Measurements from ENCODE around the gene UQCR10. TPM values are rescaled to one million over a fixed set of nuclear protein-coding genes. Genes with fewer than 3 reads are reported as not detected.

Gene UQCR10
- total and polyA plus RNA-seq, 2 donors from 2014 or later, result 78.7 to 479 TPM

DNA sequence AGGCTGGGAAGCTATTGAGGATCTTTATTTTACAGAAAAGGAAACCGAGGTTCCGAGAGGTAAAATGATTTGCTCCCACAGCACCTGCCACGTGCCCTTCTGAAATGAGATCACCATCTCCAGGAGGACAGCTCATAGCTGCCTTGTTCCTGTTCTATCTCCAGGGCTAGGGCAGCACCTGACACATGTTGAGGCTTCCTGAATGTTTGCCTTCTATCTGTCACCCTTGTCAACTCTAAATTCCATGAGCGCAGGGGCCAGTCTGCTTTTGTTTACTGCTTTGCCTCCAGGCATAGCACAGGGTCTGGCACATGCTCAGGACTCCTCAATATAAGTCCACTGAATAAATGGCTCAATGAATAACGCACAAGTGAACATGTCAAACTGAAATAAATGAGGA, 46.8 kb downstream of the UQCR10 start:
- Histone ChIP-seq H3K27me3 (ENCODE audit: control insufficient read depth, insufficient read depth, low read length) (no peaks in the 10 kb centered on the region), H3K9me3 (ENCODE audit: control insufficient read depth in 2 of 3, insufficient read depth in 1 of 3, low read length in 3 of 3) (no peaks in the 10 kb centered on the region), H3K9ac (ENCODE audit: low read length in 3 of 3) (no peak overlapping the region), H3K4me3 (ENCODE audit: low read length in 3 of 3) (no peak overlapping the region), H3K4me1 (ENCODE audit: control insufficient read depth in 2 of 3, insufficient read depth in 2 of 3, low read depth in 1 of 3, low read length in 3 of 3) (peaks cover 0 to 2% (median 0%) of the 10 kb centered on the region in 3 donors), H3K27ac (ENCODE audit: low read depth in 2 of 2, low read length in 2 of 2) (no peak overlapping the region), H3K36me3 (ENCODE audit: control insufficient read depth in 2 of 3, insufficient read depth in 3 of 3, low read length in 3 of 3) (peaks cover 0 to 39% (median 32%) of the 10 kb centered on the region in 3 donors)
- FAIRE-seq (no peak), DNase-seq (no peak)
- intact Hi-C loops (cut with DNase I), result no loop called here
- TF ChIP-seq, protein P1, sequence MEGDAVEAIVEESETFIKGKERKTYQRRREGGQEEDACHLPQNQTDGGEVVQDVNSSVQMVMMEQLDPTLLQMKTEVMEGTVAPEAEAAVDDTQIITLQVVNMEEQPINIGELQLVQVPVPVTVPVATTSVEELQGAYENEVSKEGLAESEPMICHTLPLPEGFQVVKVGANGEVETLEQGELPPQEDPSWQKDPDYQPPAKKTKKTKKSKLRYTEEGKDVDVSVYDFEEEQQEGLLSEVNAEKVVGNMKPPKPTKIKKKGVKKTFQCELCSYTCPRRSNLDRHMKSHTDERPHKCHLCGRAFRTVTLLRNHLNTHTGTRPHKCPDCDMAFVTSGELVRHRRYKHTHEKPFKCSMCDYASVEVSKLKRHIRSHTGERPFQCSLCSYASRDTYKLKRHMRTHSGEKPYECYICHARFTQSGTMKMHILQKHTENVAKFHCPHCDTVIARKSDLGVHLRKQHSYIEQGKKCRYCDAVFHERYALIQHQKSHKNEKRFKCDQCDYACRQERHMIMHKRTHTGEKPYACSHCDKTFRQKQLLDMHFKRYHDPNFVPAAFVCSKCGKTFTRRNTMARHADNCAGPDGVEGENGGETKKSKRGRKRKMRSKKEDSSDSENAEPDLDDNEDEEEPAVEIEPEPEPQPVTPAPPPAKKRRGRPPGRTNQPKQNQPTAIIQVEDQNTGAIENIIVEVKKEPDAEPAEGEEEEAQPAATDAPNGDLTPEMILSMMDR (IDR thresholded peaks at IDR 0.05; ENCODE audit: borderline replicate concordance, extremely low read depth, insufficient read depth), result no peak

DNA sequence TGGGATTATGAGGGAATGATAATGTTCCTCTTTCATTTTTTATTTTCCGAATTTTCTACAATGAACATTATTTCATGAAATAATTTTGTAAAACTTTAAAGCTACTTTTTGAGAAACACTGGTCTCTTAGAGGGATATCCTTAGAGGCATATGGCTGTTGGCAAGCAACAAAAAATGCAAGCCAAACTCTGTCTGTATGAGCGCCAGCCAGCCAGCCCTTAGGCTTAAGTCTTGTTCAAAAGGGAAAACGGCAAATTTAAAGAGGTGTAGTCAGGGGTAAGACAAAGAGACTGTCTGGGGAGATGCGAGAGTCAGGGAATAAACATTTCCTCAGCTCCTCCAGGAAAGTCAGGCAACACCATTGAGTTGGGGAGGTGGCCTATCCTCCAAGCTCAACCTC, 48.4 kb downstream of the UQCR10 start:
- TF ChIP-seq, protein P1 (IDR thresholded peaks at IDR 0.05; ENCODE audit: borderline replicate concordance, extremely low read depth, insufficient read depth), result no peak
- Histone ChIP-seq H3K4me1 (ENCODE audit: control insufficient read depth in 2 of 3, insufficient read depth in 2 of 3, low read depth in 1 of 3, low read length in 3 of 3) (no peaks in the 10 kb centered on the region), H3K27ac (ENCODE audit: low read depth in 2 of 2, low read length in 2 of 2) (no peak overlapping the region), H3K9ac (ENCODE audit: low read length in 3 of 3) (no peak overlapping the region), H3K9me3 (ENCODE audit: control insufficient read depth in 2 of 3, insufficient read depth in 1 of 3, low read length in 3 of 3) (no peaks in the 10 kb centered on the region), H3K36me3 (ENCODE audit: control insufficient read depth in 2 of 3, insufficient read depth in 3 of 3, low read length in 3 of 3) (peaks cover 0 to 39% (median 31%) of the 10 kb centered on the region in 3 donors), H3K4me3 (ENCODE audit: low read length in 3 of 3) (no peak overlapping the region), H3K27me3 (ENCODE audit: control insufficient read depth, insufficient read depth, low read length) (no peaks in the 10 kb centered on the region)
- intact Hi-C loops (cut with DNase I), result no loop called here
- DNase-seq, result no peak
- FAIRE-seq, result no peak

DNA sequence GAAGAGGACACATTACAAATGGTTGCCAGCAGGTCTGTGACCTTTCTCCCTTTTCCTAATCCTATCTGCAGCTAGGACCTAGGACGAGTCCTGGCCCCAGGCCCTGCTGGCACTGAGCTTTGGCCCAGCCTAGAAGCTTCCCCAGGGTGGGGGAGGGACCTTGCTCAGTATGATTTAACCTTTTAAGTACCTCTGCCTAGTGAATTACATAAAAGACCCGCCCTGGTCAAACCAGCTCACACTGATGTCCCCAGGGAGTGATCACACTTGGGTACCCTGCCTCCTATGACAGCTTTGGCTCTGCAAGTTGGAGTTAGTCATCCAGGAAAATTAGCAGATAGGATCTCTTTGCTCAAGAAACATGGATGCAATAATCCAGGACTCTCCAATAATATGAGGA, 49.0 kb downstream of the UQCR10 start:
- no peaks in the 10 kb centered on the region for H3K9me3 ChIP-seq (ENCODE audit: control insufficient read depth in 2 of 3, insufficient read depth in 1 of 3, low read length in 3 of 3)
- no peak overlapping the region for H3K27ac ChIP-seq (ENCODE audit: low read depth in 2 of 2, low read length in 2 of 2)
- TF ChIP-seq, protein P1 (IDR thresholded peaks at IDR 0.05; ENCODE audit: borderline replicate concordance, extremely low read depth, insufficient read depth), result no peak
- no peaks in the 10 kb centered on the region for H3K4me1 ChIP-seq (ENCODE audit: control insufficient read depth in 2 of 3, insufficient read depth in 2 of 3, low read depth in 1 of 3, low read length in 3 of 3)
- no peaks in the 10 kb centered on the region for H3K27me3 ChIP-seq (ENCODE audit: control insufficient read depth, insufficient read depth, low read length)
- DNase-seq (no peak), FAIRE-seq (no peak)
- no peak overlapping the region for H3K9ac ChIP-seq (ENCODE audit: low read length in 3 of 3)
- H3K4me3 ChIP-seq (ENCODE audit: low read length in 3 of 3), result no peak overlapping the region
- peaks cover 0 to 39% (median 31%) of the 10 kb centered on the region in 3 donors for H3K36me3 ChIP-seq (ENCODE audit: control insufficient read depth in 2 of 3, insufficient read depth in 3 of 3, low read length in 3 of 3)
- intact Hi-C loops (cut with DNase I), result no loop called here

DNA sequence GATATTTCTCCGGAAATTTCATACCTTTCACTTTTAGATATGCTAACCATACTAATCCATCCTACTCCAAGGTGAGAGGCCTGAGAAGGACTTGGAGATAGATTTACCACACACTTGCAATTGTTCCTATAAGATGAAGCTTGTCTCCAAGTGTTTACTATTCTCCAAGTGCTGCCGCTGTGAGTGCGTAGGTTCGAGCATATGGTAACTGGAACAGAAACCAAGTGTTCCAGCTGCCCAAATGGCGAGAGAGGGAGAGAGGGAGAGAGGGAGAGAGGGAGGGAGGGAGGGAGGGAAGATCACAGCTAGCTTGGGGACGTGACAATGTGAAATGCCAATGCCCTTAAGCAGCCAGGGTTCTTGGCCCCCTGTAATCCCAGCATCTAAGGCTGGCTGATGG, 49.4 kb downstream of the UQCR10 start:
- Histone ChIP-seq H3K36me3 (ENCODE audit: control insufficient read depth in 2 of 3, insufficient read depth in 3 of 3, low read length in 3 of 3) (peaks cover 1 to 37% (median 31%) of the 10 kb centered on the region in 3 donors), H3K27me3 (ENCODE audit: control insufficient read depth, insufficient read depth, low read length) (no peaks in the 10 kb centered on the region), H3K9ac (ENCODE audit: low read length in 3 of 3) (no peak overlapping the region), H3K27ac (ENCODE audit: low read depth in 2 of 2, low read length in 2 of 2) (no peak overlapping the region), H3K9me3 (ENCODE audit: control insufficient read depth in 2 of 3, insufficient read depth in 1 of 3, low read length in 3 of 3) (no peaks in the 10 kb centered on the region), H3K4me1 (ENCODE audit: control insufficient read depth in 2 of 3, insufficient read depth in 2 of 3, low read depth in 1 of 3, low read length in 3 of 3) (peaks cover 0 to 2% (median 0%) of the 10 kb centered on the region in 3 donors), H3K4me3 (ENCODE audit: low read length in 3 of 3) (no peak overlapping the region)
- DNase-seq, result no peak
- TF ChIP-seq, protein P1 (IDR thresholded peaks at IDR 0.05; ENCODE audit: borderline replicate concordance, extremely low read depth, insufficient read depth), result no peak
- intact Hi-C loops (cut with DNase I), result no loop called here
- no peak for FAIRE-seq
